GM23248 (cell line): ENCODE data around the gene VTCN1. TPM values are rescaled to one million over a fixed set of nuclear protein-coding genes. Genes with fewer than 3 reads are reported as not detected.

Experiments
- DNase-seq: peaks from one replicate; pipeline ENCODE4 v3.0.0-alpha.2; 2015
- H2AFZ ChIP-seq: fragments of 200-600 bp; sonication (generic); 2 replicates; pipeline ENCODE4 v1.6.1; 2016; ENCODE audit warnings: antibody characterized with exemption
- H3F3A ChIP-seq: fragments of 200-600 bp; sonication (generic); 2 replicates; pipeline ENCODE4 v1.6.1; 2016; ENCODE audit warnings: mild to moderate bottlenecking, antibody characterized with exemption, mixed run types; ENCODE audit not compliant: insufficient read depth
- H3K27ac ChIP-seq: fragments of 200-600 bp; sonication (generic); 2 replicates; pipeline ENCODE4 v1.5.1; 2016; ENCODE audit warnings: mild to moderate bottlenecking
- H3K27me3 ChIP-seq: fragments of 200-600 bp; sonication (generic); replicated peaks from 2 replicates; pipeline ENCODE4 v1.6.1; 2016; ENCODE audit warnings: mild to moderate bottlenecking; ENCODE audit not compliant: insufficient read depth
- H3K36me3 ChIP-seq: fragments of 200-600 bp; sonication (generic); 2 replicates; pipeline ENCODE4 v1.6.1; 2016; ENCODE audit warnings: low read depth, mild to moderate bottlenecking
- H3K4me1 ChIP-seq: fragments of 200-600 bp; sonication (generic); 2 replicates; pipeline ENCODE4 v1.6.1; 2016; ENCODE audit warnings: mild to moderate bottlenecking; ENCODE audit not compliant: insufficient read depth
- H3K4me2 ChIP-seq: fragments of 200-600 bp; sonication (generic); one replicate; pipeline ENCODE4 v1.6.1; 2016; ENCODE audit warnings: mild to moderate bottlenecking; ENCODE audit not compliant: unreplicated experiment
- H3K4me3 ChIP-seq: fragments of 200-600 bp; sonication (generic); 2 replicates; pipeline ENCODE4 v1.5.1; 2016; ENCODE audit warnings: mild to moderate bottlenecking
- H3K79me2 ChIP-seq: fragments of 200-600 bp; sonication (generic); 2 replicates; pipeline ENCODE4 v1.6.1; 2016; ENCODE audit warnings: mild to moderate bottlenecking; ENCODE audit not compliant: insufficient read depth
- H3K9ac ChIP-seq: fragments of 200-600 bp; sonication (generic); 2 replicates; pipeline ENCODE4 v1.6.1; 2016; ENCODE audit warnings: mild to moderate bottlenecking
- H3K9me2 ChIP-seq: fragments of 200-600 bp; sonication (generic); 2 replicates; pipeline ENCODE4 v1.6.1; 2016; ENCODE audit warnings: mixed run types, mild to moderate bottlenecking, moderate library complexity; ENCODE audit not compliant: insufficient read depth
- H3K9me3 ChIP-seq: fragments of 200-600 bp; sonication (generic); one replicate; pipeline ENCODE4 v1.6.1; 2017; ENCODE audit warnings: low read depth
- H4K20me1 ChIP-seq: fragments of 200-600 bp; sonication (generic); 2 replicates; pipeline ENCODE4 v1.6.0; 2016; ENCODE audit not compliant: insufficient read depth
- EZH2 ChIP-seq: fragments of 200-600 bp; sonication (generic); IDR thresholded peaks from 2 replicates; pipeline ENCODE4 v1.6.1; 2018; ENCODE audit warnings: antibody characterized with exemption, mild to moderate bottlenecking; ENCODE audit not compliant: insufficient read depth, poor library complexity, severe bottlenecking
- EZH2phosphoT487 ChIP-seq: fragments of 200-600 bp; sonication (generic); IDR thresholded peaks from 2 replicates; pipeline ENCODE4 v1.6.1; 2018; ENCODE audit warnings: antibody characterized with exemption, moderate library complexity, mild to moderate bottlenecking, low read depth; ENCODE audit not compliant: insufficient read depth
- WGBS, 2 experiments: methylation state at CpG; one replicate each; pipeline ENCODE4 v1.1.6; 2015 to 2017; ENCODE audit warnings: low lambda C conversion rate in 2 of 2, low coverage in 1 of 2; ENCODE audit errors: missing lambda C conversion rate in 2 of 2; 5-methylcytosine and 5-hydroxymethylcytosine counted together
- in situ Hi-C: fragments of 300-500 bp; cut with MboI; formaldehyde crosslinking; loops from 2 replicates; pipeline ENCODE4 v1.15.0; 2020
- polyA plus RNA-seq: library from polyadenylated mRNA; unstranded; fragments of >200 nt; fragmentation: Nextera tagmentation; extraction: Ambion mirVana; gene quantifications from 2 replicates; pipeline ENCODE4 v1.2.1, GENCODE V29; 2016
- total RNA-seq: library from RNA; depleted of rRNA; stranded (reverse); fragments of >200 nt; shearing (Covaris generic); gene quantifications from 2 replicates; pipeline ENCODE4 v1.2.3, GENCODE V29; 2014

The VTCN1 gene
- total and polyA plus RNA-seq, 2 experiments from 2014 or later, result not detected

DNA sequence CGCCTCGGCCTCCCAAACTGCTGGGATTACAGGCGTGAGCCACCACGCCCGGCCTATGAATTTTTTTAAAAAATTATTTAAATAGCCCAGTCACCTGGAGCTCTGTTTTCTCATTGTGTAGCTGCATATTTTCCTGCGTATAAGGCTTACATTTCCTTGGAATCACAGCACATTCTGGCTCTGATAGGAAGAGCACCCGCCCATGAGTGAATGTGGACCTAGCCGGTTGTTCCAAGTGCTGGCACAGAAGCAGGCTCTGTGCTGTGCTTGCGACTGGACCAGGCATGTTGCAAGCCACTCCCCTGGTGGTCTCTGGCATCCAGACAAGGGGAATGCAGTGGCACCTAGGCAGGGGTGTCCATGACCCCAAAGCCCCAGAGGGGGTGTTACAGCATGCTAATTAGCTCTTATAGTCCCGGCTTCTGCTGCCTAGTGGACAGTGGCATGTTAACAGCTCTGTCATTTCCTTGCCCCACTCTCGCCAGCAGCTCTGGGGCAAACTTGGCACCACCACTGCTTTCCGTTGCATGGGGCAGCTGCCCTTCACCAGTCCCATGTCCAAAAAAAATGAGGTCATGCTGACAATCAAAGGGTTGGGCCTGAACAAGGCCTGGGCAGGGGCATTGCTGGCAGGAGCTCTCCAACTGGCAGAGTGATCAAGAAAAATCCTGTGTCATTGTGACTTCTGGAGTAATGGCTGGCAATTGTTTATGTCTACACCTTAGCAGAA, 5.2 kb upstream of the VTCN1 start:
- Histone ChIP-seq H3K4me3 (no peak overlapping the region), H3K9ac (no peak overlapping the region), H4K20me1 (no peaks in the 10 kb centered on the region), H2AFZ (no peak overlapping the region), H3K79me2 (no peaks in the 10 kb centered on the region), H3K9me3 (no peaks in the 10 kb centered on the region), H3F3A (no peaks in the 10 kb centered on the region), H3K27me3 (peaks cover 2% of the 10 kb centered on the region; the same call in 1 of the 2 replicates), H3K4me1 (no peaks in the 10 kb centered on the region), H3K36me3 (no peaks in the 10 kb centered on the region), H3K27ac (no peak overlapping the region), H3K4me2 (no peak overlapping the region), H3K9me2 (no peaks in the 10 kb centered on the region)
- 52 to 56% methylated on average over 10 to 12 of the region's 12 CpGs for WGBS, 2 experiments
- in situ Hi-C loops, result no loop called here
- TF ChIP-seq EZH2phosphoT487 (no peak), EZH2 (no peak)
- no peak for DNase-seq

DNA sequence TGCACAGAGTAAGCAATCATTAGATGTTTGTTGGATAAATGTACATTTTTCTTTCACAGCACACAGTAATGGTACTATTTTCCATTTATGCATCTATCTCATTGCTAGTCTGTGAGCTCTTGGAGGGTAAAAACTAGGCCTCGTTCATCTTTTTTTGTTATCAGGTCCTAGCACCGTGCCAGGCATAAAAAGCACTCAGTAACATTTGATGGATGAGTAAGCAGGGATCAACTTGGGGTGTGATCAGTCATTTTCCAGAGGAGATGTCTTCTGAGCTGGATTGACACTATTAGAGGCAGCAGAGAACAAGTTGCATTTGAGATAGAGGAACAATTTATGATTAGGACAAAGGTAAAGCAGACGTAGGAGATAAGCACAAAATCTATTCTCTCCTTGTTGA, 4.3 kb upstream of the VTCN1 start:
- H3K79me2 ChIP-seq, result no peaks in the 10 kb centered on the region
- WGBS, 2 experiments, result 36 to 38% methylated on average over 3 of the region's 3 CpGs
- H3F3A ChIP-seq, result no peaks in the 10 kb centered on the region
- H3K27me3 ChIP-seq, result peaks cover 6% of the 10 kb centered on the region; the same call in 1 of the 2 replicates
- no peaks in the 10 kb centered on the region for H4K20me1 ChIP-seq
- no peak overlapping the region for H3K9ac ChIP-seq
- no peaks in the 10 kb centered on the region for H3K4me1 ChIP-seq
- no peak overlapping the region for H2AFZ ChIP-seq
- no peak for TF ChIP-seq EZH2phosphoT487
- TF ChIP-seq EZH2, result no peak
- DNase-seq, result no peak
- no peak overlapping the region for H3K4me2 ChIP-seq
- no peak overlapping the region for H3K27ac ChIP-seq
- no peaks in the 10 kb centered on the region for H3K9me3 ChIP-seq
- no peaks in the 10 kb centered on the region for H3K9me2 ChIP-seq
- H3K4me3 ChIP-seq, result no peak overlapping the region
- in situ Hi-C loops, result no loop called here
- H3K36me3 ChIP-seq, result no peaks in the 10 kb centered on the region

DNA sequence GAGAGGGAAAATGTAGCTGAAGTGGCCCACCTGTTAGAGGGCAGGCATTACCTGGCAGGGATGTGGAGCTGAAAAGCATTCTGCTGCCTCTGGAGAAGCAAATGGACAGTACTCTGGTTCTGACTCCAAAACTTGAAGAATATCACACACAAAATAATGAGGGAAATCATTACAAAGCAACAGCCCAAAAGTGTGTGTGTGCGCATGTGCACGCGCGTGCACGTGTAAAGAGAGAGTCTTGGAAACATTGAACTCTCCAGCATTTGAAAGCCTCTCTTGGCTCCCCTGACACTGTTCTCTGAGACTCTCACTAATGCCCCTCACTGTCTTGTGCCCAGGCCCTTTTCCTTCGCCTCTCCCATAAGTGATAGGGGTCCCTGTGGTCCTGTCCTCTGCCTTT, 2.3 kb upstream of the VTCN1 start:
- Histone ChIP-seq H3K9me2 (no peaks in the 10 kb centered on the region), H2AFZ (no peak overlapping the region), H3K4me1 (no peaks in the 10 kb centered on the region), H3K27me3 (peaks cover 20% of the 10 kb centered on the region), H4K20me1 (no peaks in the 10 kb centered on the region), H3K9ac (no peak overlapping the region), H3K27ac (no peak overlapping the region), H3K79me2 (no peaks in the 10 kb centered on the region), H3K36me3 (no peaks in the 10 kb centered on the region), H3K9me3 (no peaks in the 10 kb centered on the region), H3K4me3 (no peak overlapping the region), H3F3A (no peaks in the 10 kb centered on the region), H3K4me2 (no peak overlapping the region)
- WGBS, 2 experiments, result 82 to 89% methylated on average over 6 of the region's 6 CpGs
- TF ChIP-seq EZH2 (no peak), EZH2phosphoT487 (no peak)
- in situ Hi-C loops, result no loop called here
- DNase-seq, result no peak

DNA sequence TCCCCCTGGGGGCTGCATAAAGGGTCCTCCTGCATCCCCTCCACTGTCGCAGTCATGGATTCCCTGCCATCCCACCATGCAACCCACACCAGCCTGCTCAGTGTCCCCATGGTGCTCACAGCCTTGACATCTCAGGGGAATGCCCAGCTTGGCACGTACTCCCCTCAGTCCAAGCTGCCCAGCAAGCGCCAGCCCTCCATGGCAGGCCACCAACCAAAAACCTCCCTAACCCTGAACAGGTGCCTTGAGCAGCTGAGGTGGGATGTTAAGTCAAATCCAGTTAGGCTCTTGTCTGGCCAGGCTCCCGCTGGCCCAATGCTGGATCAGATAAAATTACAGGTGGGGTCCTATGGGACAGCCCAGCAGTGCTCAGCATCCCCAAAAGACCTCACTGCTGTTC, 341 bp downstream of the VTCN1 start:
- H3K27ac ChIP-seq, result no peak overlapping the region
- no peak for DNase-seq
- H3K79me2 ChIP-seq, result no peaks in the 10 kb centered on the region
- no peaks in the 10 kb centered on the region for H3K9me2 ChIP-seq
- no peak overlapping the region for H3K4me3 ChIP-seq
- H3K27me3 ChIP-seq, result peaks cover 26% of the 10 kb centered on the region
- H3K4me1 ChIP-seq, result no peaks in the 10 kb centered on the region
- no peak overlapping the region for H3K4me2 ChIP-seq
- no peaks in the 10 kb centered on the region for H3K36me3 ChIP-seq
- 55 to 64% methylated on average over 4 of the region's 4 CpGs for WGBS, 2 experiments
- H3F3A ChIP-seq, result no peaks in the 10 kb centered on the region
- no peak for TF ChIP-seq EZH2
- TF ChIP-seq EZH2phosphoT487, result no peak
- in situ Hi-C loops, result no loop called here
- no peaks in the 10 kb centered on the region for H3K9me3 ChIP-seq
- no peak overlapping the region for H2AFZ ChIP-seq
- H3K9ac ChIP-seq, result no peak overlapping the region
- no peaks in the 10 kb centered on the region for H4K20me1 ChIP-seq
